Trophoblast cell (in vitro differentiated cells and primary cell): ENCODE data around the gene LMF2.
"Not testable (repeated sequence)": the region's sequence is repeated elsewhere in the genome, so short reads cannot be mapped to it uniquely, and the experiment has no call there.

ENCODE experiments used
- DNase-seq, 2 donors: peaks; one replicate each; pipeline ENCODE4 v3.0.0-alpha.2; 2016
- H2AFZ ChIP-seq: 2 replicates; pipeline ENCODE4 v1.6.1; 2013; ENCODE audit warnings: low read length, moderate library complexity, mild to moderate bottlenecking; ENCODE audit not compliant: insufficient read depth, poor library complexity
- H2AK5ac ChIP-seq: 2 replicates; pipeline ENCODE4 v1.6.1; 2013; ENCODE audit warnings: mild to moderate bottlenecking, low read length
- H2BK120ac ChIP-seq: 2 replicates; pipeline ENCODE4 v1.6.1; 2013; ENCODE audit warnings: low read length, mild to moderate bottlenecking, moderate library complexity; ENCODE audit not compliant: insufficient read depth, poor library complexity
- H2BK12ac ChIP-seq: 2 replicates; pipeline ENCODE4 v1.6.1; 2013; ENCODE audit warnings: mild to moderate bottlenecking, low read length, moderate library complexity
- H2BK5ac ChIP-seq: 2 replicates; pipeline ENCODE4 v1.6.1; 2013; ENCODE audit warnings: low read length, low read depth, moderate library complexity, mild to moderate bottlenecking; ENCODE audit not compliant: poor library complexity
- H3K14ac ChIP-seq: 2 replicates; pipeline ENCODE4 v1.6.1; 2013; ENCODE audit warnings: mild to moderate bottlenecking, low read length
- H3K18ac ChIP-seq: 2 replicates; pipeline ENCODE4 v1.6.1; 2013; ENCODE audit warnings: mild to moderate bottlenecking, low read length
- H3K23ac ChIP-seq: 2 replicates; pipeline ENCODE4 v1.6.1; 2013; ENCODE audit warnings: low read length
- H3K27ac ChIP-seq: 2 replicates; pipeline ENCODE4 v1.5.1; 2013; ENCODE audit warnings: low read depth, mild to moderate bottlenecking, inconsistent platforms, low read length, moderate library complexity
- H3K27me3 ChIP-seq: 2 replicates; pipeline ENCODE4 v1.6.1; 2013; ENCODE audit warnings: inconsistent platforms, mild to moderate bottlenecking, low read length, moderate library complexity; ENCODE audit not compliant: insufficient read depth
- H3K36me3 ChIP-seq, 2 experiments: 1 replicate in 1 of 2; 2 replicates in 1 of 2; pipeline ENCODE4 v1.6.1; 2013; ENCODE audit warnings: low read length in 2 of 2, mild to moderate bottlenecking in 2 of 2, moderate library complexity in 1 of 2; ENCODE audit not compliant: insufficient read depth in 2 of 2, control insufficient read depth in 1 of 2
- H3K4ac ChIP-seq: 2 replicates; pipeline ENCODE4 v1.6.1; 2013; ENCODE audit warnings: low read depth, mild to moderate bottlenecking, low read length, moderate library complexity
- H3K4me1 ChIP-seq, 2 experiments: 1 replicate in 1 of 2; 2 replicates in 1 of 2; pipeline ENCODE4 v1.6.1; 2013; ENCODE audit warnings: low read length in 2 of 2, mild to moderate bottlenecking in 2 of 2, moderate library complexity in 1 of 2; ENCODE audit not compliant: insufficient read depth in 2 of 2, control insufficient read depth in 1 of 2
- H3K4me2 ChIP-seq: 2 replicates; pipeline ENCODE4 v1.6.1; 2013; ENCODE audit warnings: inconsistent platforms, mild to moderate bottlenecking, low read length, moderate library complexity
- H3K4me3 ChIP-seq: 2 replicates; pipeline ENCODE4 v1.5.1; 2013; ENCODE audit warnings: mild to moderate bottlenecking, low read depth, low read length, inconsistent platforms
- H3K79me1 ChIP-seq: one replicate; pipeline ENCODE4 v1.6.1; 2013; ENCODE audit warnings: low read length
- H3K79me2 ChIP-seq: 2 replicates; pipeline ENCODE4 v1.6.1; 2013; ENCODE audit warnings: low read length, mild to moderate bottlenecking; ENCODE audit not compliant: control insufficient read depth, insufficient read depth, poor library complexity
- H3K9ac ChIP-seq: 2 replicates; pipeline ENCODE4 v1.6.1; 2013; ENCODE audit warnings: mild to moderate bottlenecking, low read length
- H3K9me3 ChIP-seq: 2 replicates; pipeline ENCODE4 v1.6.1; 2013; ENCODE audit warnings: low read depth, mild to moderate bottlenecking, control low read depth, inconsistent platforms, low read length; ENCODE audit not compliant: insufficient read depth
- H4K12ac ChIP-seq: 2 replicates; pipeline ENCODE4 v1.6.1; 2013; ENCODE audit warnings: low read depth, mild to moderate bottlenecking, low read length, moderate library complexity
- H4K8ac ChIP-seq: 2 replicates; pipeline ENCODE4 v1.6.1; 2013; ENCODE audit warnings: low read depth, mild to moderate bottlenecking, low read length, moderate library complexity
- H4K91ac ChIP-seq: one replicate; pipeline ENCODE4 v1.6.1; 2013; ENCODE audit warnings: low read depth, mild to moderate bottlenecking, low read length, moderate library complexity
- WGBS: extraction: QIAGEN DNeasy Blood & Tissue Kit; methylation state at CpG from one replicate; pipeline ENCODE4 v1.1.7; 2013; ENCODE audit warnings: missing lambda C conversion rate; ENCODE audit not compliant: insufficient read length, insufficient coverage; ENCODE audit errors: extremely low coverage; 5-methylcytosine and 5-hydroxymethylcytosine counted together

LMF2 gene

GRCh38 chr22:50536226-50536625, 28.7 kb upstream of the LMF2 start:
- Histone ChIP-seq H4K91ac (no peak overlapping the region), H2BK5ac (no peak overlapping the region), H3K23ac (no peak overlapping the region), H3K27ac (no peak overlapping the region), H4K12ac (no peak overlapping the region), H3K18ac (no peak overlapping the region), H3K9ac (no peak overlapping the region), H3K4me1 (peaks cover 24% of the 10 kb centered on the region in 2 experiments), H2BK12ac (peak overlapping the region; percentile 6), H3K27me3 (no peaks in the 10 kb centered on the region), H2AK5ac (no peak overlapping the region), H3K4ac (no peak overlapping the region), H3K79me2 (peaks cover 9% of the 10 kb centered on the region), H3K14ac (no peak overlapping the region), H3K36me3 (no peaks in the 10 kb centered on the region), H3K4me3 (no peak overlapping the region), H3K79me1 (peaks cover 30% of the 10 kb centered on the region), H2AFZ (no peak overlapping the region), H2BK120ac (no peak overlapping the region), H3K4me2 (no peak overlapping the region), H3K9me3 (no peaks in the 10 kb centered on the region), H4K8ac (no peak overlapping the region)
- no peak for DNase-seq
- no CpG with 5 or more reads among the region's 3 CpGs for WGBS

- Histone ChIP-seq H3K14ac (peak overlapping the region; percentile 67), H3K4me2 (no peak overlapping the region), H3K23ac (no peak overlapping the region), H3K4me1 (peaks cover 30 to 35% of the 10 kb centered on the region in 2 experiments), H3K79me1 (peaks cover 40% of the 10 kb centered on the region), H3K18ac (peak overlapping the region; percentile 85), H2AFZ (no peak overlapping the region), H4K91ac (peak overlapping the region; percentile 88), H3K4ac (peak overlapping the region; percentile 27), H3K36me3 (no peaks in the 10 kb centered on the region), H4K12ac (no peak overlapping the region), H3K79me2 (peaks cover 17% of the 10 kb centered on the region), H3K27me3 (no peaks in the 10 kb centered on the region), H2BK120ac (peak overlapping the region; percentile 79), H3K9me3 (no peaks in the 10 kb centered on the region), H2BK12ac (peak overlapping the region; percentile 95), H3K27ac (no peak overlapping the region), H2BK5ac (peak overlapping the region; percentile 26), H4K8ac (peak overlapping the region; percentile 36), H3K4me3 (no peak overlapping the region), H2AK5ac (peak overlapping the region; percentile 90), H3K9ac (no peak overlapping the region)
- WGBS, result no CpG with 5 or more reads among the region's 8 CpGs
- no peak for DNase-seq
Measured at GRCh38 chr22:50535113-50535512, 27.6 kb upstream of the LMF2 start.

- not testable (repeated sequence) for H2AK5ac ChIP-seq, H3K9me3 ChIP-seq, H4K12ac ChIP-seq, H3K4me3 ChIP-seq, H3K27me3 ChIP-seq, H2AFZ ChIP-seq, H3K9ac ChIP-seq, H3K23ac ChIP-seq, H3K36me3 ChIP-seq, H3K18ac ChIP-seq
- peak overlapping the region; percentile 67 for H2BK12ac ChIP-seq
- peak overlapping the region; percentile 89 for H4K91ac ChIP-seq
- H4K8ac ChIP-seq, result peak overlapping the region; percentile 74
- H3K4me1 ChIP-seq, result peaks cover 24 to 42% of the 10 kb centered on the region in 2 experiments
- H3K4me2 ChIP-seq, result peak overlapping the region; percentile 50
- peak overlapping the region; percentile 98 for H3K27ac ChIP-seq
- DNase-seq, result peak in 1 of 2 donors; percentile 62
- H2BK120ac ChIP-seq, result peak overlapping the region; percentile 83
- peak overlapping the region; percentile 67 for H3K14ac ChIP-seq
- peak overlapping the region; percentile 94 for H2BK5ac ChIP-seq
- peaks cover 41% of the 10 kb centered on the region for H3K79me1 ChIP-seq
- WGBS, result no CpG with 5 or more reads among the region's 21 CpGs
- peaks cover 17% of the 10 kb centered on the region for H3K79me2 ChIP-seq
- H3K4ac ChIP-seq, result peak overlapping the region; percentile 44
Measured at GRCh38 chr22:50533856-50534711, 26.6 kb upstream of the LMF2 start.

- Histone ChIP-seq H2BK5ac (peak overlapping the region; percentile 97), H4K8ac (peak overlapping the region; percentile 74), H2BK12ac (no peak overlapping the region), H3K9me3 (no peaks in the 10 kb centered on the region), H3K18ac (no peak overlapping the region), H3K4me3 (no peak overlapping the region), H3K27me3 (no peaks in the 10 kb centered on the region), H4K12ac (no peak overlapping the region), H3K4me2 (peak overlapping the region; percentile 50), H3K9ac (no peak overlapping the region), H3K14ac (peak overlapping the region; percentile 71), H3K36me3 (no peaks in the 10 kb centered on the region), H3K4me1 (peaks cover 21 to 43% of the 10 kb centered on the region in 2 experiments), H2BK120ac (peak overlapping the region; percentile 95), H2AK5ac (no peak overlapping the region), H2AFZ (no peak overlapping the region), H4K91ac (peak overlapping the region; percentile 89), H3K79me2 (peaks cover 17% of the 10 kb centered on the region), H3K27ac (peak overlapping the region; percentile 98), H3K4ac (no peak overlapping the region), H3K79me1 (peaks cover 40% of the 10 kb centered on the region), H3K23ac (no peak overlapping the region)
- no CpG with 5 or more reads among the region's 19 CpGs for WGBS
- peak in 1 of 2 donors; percentile 76 for DNase-seq
Measured at GRCh38 chr22:50532824-50533796, 25.6 kb upstream of the LMF2 start.
